CD4-positive, alpha-beta T cell treated with Interferon gamma for 1 hour (primary cell): Measurements from ENCODE around the gene ZNF148.
"Not testable (repeated sequence)": the region's sequence is repeated elsewhere in the genome, so short reads cannot be mapped to it uniquely, and the experiment has no call there.

ENCODE experiments used
- DNase-seq: peaks from one replicate; pipeline ENCODE4 v3.0.0-alpha.2; 2020

Gene ZNF148, protein sequence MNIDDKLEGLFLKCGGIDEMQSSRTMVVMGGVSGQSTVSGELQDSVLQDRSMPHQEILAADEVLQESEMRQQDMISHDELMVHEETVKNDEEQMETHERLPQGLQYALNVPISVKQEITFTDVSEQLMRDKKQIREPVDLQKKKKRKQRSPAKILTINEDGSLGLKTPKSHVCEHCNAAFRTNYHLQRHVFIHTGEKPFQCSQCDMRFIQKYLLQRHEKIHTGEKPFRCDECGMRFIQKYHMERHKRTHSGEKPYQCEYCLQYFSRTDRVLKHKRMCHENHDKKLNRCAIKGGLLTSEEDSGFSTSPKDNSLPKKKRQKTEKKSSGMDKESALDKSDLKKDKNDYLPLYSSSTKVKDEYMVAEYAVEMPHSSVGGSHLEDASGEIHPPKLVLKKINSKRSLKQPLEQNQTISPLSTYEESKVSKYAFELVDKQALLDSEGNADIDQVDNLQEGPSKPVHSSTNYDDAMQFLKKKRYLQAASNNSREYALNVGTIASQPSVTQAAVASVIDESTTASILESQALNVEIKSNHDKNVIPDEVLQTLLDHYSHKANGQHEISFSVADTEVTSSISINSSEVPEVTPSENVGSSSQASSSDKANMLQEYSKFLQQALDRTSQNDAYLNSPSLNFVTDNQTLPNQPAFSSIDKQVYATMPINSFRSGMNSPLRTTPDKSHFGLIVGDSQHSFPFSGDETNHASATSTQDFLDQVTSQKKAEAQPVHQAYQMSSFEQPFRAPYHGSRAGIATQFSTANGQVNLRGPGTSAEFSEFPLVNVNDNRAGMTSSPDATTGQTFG

GRCh38 chr3:125374996-125375941 lies at the start of gene ZNF148:
Gene ZNF148 (minus strand): TSS chr3:125375325. CDS start chr3:125313640, 61,685 bp downstream.
- DNase-seq = peak; percentile 91

DNA sequence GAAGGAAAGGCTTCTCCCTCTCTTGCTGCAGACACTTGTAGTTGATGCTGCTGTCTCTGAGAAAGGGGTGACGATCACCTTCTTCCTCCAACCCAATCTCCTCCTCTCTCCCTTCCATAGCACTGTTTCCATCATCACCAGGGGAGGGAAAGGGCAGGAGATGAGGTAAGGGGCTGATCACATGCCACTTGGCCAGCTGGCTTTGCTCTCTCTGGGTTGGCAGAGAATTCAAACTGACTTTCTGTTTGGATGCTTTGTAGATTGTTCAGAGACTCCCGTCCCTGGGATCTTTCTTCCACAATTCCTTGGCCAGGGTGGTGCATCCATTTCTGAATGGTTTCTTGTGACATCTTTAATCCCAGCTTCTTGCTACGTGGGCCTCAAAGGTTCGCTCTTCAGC lies 43.2 kb upstream of the ZNF148 start:
- no peak for DNase-seq

DNA sequence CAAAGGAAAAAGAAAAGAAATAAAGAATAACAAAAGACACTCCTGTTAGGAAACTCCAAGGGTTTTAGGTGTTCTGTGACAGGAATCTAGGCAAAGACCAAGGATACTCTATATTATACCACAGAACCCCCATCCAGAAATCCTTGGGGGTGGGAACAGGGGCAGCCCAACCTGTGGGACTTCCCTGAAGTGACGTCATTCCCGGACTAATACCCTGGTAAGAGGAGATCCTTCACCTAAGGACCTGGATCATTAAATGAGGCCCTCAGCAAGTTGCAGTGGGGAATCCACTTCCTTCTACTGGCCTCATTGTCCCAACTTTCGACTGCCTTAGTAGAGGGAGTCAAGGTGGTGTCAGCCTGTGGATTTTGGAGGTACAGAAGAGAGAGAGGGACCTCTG lies 41.1 kb upstream of the ZNF148 start:
- no peak for DNase-seq

DNA sequence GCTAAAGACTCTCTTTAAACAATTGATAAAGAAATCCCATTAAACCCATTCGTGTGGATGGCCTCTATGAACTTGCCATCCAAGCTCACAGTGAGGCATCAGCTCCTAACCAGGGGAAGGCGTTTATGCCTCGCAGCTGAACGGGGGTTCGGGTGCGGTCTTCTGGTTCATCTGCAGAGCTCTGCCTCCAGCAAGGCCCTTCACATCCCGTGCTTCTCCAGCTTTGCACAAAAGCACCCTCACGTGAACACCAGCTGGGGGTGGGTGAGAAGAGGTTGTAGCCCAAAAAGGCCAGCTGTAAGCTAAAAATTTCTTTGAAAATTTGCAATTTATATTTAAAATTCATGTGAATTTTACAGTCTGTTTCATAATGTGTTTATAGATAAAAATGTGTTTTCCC lies 39.5 kb upstream of the ZNF148 start:
- DNase-seq = no peak

- DNase-seq = no peak
Observed at GRCh38 chr3:125410922-125411321, 35.8 kb upstream of the ZNF148 start.

DNA sequence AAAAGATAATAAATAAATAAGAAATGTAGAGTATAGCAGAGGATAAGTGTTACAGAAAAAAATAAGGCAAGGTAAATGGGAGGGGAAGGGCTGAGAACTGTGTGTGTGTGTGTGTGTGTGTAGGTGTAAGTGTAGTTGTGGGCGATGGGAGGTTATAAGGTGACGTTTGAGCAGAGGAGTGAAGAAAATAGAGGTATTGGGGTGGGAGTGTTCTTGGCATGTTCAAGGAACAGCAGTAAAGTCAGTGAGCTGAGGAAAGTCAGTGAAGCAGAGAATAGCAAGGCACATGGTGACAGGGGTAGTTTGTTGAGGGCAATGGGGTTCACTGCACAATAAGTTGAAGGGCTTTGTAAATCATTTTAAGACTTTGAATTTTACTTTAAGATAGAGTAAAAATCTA lies 30.9 kb upstream of the ZNF148 start:
- no peak for DNase-seq

GRCh38 chr3:125405515-125405914 lies 30.4 kb upstream of the ZNF148 start:
- not testable (repeated sequence) for DNase-seq

DNA sequence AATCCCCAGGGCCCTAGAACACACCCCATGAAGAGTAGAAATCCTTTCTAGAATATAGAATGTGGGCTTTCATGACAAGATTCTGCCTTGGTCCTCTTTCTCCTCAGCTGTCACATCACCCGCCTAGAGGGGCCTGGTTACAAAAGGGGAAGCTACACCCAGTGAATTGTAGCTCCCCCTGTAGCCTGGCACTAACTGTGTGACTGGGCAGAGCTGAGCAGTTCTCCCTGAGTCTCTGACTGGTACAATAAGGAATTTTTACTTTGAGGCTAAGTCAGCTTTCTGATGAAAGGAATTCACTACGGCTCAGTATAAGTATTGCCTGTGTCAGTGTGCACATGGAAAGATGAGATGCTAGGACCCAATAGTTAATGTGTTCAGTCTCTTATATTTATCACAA lies 28.7 kb upstream of the ZNF148 start:
- no peak for DNase-seq

DNA sequence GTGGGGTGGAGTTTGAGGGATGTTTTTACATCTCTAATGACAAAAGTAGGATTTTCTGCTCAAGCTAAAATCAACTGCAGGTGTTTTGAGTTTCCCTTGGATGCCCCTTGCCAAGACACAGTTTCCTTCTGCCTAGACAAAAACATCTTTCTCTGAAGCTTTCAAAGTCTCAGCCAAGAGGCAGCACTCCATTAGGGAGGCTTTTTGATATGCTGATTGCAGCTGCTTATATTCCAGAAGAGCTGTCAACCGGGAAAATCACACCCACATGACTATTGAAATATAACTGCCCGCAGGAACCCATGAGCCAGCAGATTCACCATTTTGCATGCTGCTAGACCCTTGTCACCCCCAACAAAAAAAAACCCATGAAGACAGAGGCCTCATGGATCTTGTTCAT lies 27.5 kb upstream of the ZNF148 start:
- no peak for DNase-seq

- no peak for DNase-seq
Observed at GRCh38 chr3:125401402-125401801, 26.3 kb upstream of the ZNF148 start.

GRCh38 chr3:125398952-125399351 lies 23.8 kb upstream of the ZNF148 start:
- DNase-seq = no peak

DNA sequence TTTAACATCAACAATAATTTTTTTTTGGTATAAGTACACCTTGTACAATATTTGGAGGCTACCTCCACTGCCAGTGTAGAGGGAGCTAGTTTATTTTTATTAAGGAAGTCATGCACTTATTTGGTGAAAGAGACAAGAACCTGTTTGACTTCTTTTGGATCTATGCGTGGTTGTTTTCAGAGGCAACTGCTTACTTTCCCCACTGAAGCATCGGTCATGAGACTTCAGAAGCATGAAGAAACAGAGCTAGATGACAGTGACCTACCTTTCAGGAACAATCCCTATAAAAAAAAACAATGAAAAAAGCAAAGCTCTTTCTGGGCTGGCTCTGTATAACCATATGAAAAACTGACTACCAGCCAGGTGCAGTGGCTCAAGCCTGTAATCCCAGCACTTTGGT lies 20.0 kb upstream of the ZNF148 start:
- DNase-seq = no peak

GRCh38 chr3:125394406-125394805 lies 19.3 kb upstream of the ZNF148 start:
- no peak for DNase-seq

GRCh38 chr3:125389282-125389681 lies 14.2 kb upstream of the ZNF148 start:
- no peak for DNase-seq

DNA sequence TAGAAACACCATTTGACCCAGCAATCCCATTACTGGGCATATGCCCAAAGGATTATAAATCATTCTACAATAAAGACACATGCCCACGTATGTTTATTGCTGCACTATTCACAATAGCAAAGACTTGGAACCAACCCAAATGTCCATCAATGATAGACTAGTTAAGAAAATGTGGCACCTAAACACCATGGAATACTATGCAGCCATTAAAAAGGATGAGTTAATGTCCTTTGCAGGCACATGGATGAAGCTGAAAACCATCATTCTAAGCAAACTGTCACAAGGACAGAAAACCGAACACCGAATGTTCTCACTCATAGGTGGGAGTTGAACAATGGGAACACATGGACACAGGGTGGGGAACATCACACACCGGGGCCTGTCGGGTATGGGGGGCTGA lies 13.2 kb upstream of the ZNF148 start:
- DNase-seq = not testable (repeated sequence)

DNA sequence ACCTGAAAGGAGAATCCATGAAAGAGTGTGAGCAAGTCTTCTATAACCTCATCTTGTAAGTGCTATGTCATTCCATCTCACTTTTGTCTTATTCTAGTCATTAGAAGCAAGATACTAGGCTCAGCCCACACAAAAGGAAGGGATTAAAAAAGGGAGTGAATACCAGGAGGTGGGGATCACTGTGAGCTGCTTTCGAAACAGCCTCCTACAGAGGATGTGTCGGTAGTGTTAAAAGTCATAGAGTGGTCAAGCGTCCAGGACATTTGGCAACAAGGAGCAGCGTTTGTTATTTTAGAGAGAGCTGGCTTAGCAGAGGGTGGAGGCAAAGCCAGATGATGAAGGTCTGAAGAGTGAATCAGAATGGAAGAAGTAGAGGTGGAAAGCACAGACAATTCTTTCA lies 11.7 kb upstream of the ZNF148 start:
- DNase-seq = no peak

- no peak for DNase-seq
Observed at GRCh38 chr3:125383744-125384143, 8.6 kb upstream of the ZNF148 start.

DNA sequence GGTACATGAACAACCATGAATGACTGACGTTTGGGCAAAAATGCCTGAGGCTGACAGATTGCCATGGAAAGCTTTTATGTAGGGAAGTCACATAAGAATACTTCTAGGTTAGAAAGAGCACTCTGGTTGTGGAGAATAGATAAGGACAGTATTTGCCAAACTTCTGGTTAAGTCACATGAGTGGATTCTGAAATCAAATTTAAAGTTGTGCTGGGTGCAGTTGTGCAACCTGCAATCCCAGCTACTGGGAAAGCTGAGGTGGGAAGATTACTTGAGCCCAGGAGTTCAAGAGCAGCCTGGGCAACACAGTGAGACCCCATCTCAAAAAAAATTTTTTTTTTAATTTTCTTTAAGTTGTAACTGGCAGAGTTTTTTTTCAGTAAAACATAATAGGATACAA lies 7.2 kb upstream of the ZNF148 start:
- no peak for DNase-seq

DNA sequence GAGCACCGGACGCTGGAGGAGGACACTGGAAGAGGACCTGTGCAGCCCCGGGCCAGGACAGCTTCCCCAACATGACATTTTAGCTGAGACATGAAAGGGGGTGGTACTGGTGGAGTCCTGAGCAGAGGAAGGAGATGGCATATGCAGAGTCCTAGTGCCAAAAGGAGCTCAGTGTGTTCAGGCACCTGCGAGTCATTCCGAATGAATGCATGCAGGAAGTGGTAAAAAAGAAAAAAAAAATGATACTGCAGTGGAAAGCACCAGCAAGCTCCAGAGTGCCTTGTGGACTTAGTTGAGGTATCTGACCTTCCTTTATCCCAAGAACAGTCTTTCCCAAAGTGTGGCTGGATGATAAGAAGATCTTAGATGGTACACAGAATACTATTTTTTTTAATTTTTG lies 6.6 kb upstream of the ZNF148 start:
- DNase-seq = no peak

GRCh38 chr3:125381314-125381713 lies 6.2 kb upstream of the ZNF148 start:
- no peak for DNase-seq

DNA sequence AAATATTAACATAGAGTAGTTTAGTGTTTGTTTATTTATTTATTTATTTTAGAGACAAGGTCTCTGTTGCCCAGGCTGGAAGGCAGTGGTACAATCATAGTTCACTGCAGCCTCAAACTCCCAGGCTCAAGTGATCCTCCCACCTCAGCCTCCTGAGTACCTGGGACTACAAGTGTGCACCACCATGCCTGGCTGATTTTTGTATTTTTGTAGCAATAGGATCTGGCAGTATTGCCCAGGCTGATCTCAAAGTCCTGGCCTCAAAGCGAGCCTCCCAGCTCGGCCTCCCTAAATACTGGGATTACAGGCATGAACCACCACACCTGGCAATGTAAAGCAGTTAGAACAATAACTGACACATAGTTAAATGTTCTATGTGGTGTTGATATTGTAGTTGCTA lies 4.4 kb upstream of the ZNF148 start:
- DNase-seq = no peak

GRCh38 chr3:125378762-125379161 lies 3.6 kb upstream of the ZNF148 start:
- DNase-seq = no peak
